HUES64 (cell line): ENCODE data around the gene NXF1. TPM values are rescaled to one million over a fixed set of nuclear protein-coding genes. Genes with fewer than 3 reads are reported as not detected.
A peak's percentile ranks its signal among the peaks of the same experiment; 100 is the strongest.

Experiments
- H3K27ac ChIP-seq: 2 replicates; pipeline ENCODE4 v1.7.0; 2013; ENCODE audit warnings: low read depth, low read length, inconsistent platforms
- H3K27me3 ChIP-seq: 2 replicates; pipeline ENCODE4 v1.6.1; 2013; ENCODE audit warnings: mild to moderate bottlenecking, low read length; ENCODE audit not compliant: insufficient read depth
- H3K36me3 ChIP-seq: 2 replicates; pipeline ENCODE4 v1.6.1; 2013; ENCODE audit warnings: mild to moderate bottlenecking, low read length; ENCODE audit not compliant: insufficient read depth
- H3K4me1 ChIP-seq: 2 replicates; pipeline ENCODE4 v1.6.1; 2013; ENCODE audit warnings: mild to moderate bottlenecking, low read length, moderate library complexity; ENCODE audit not compliant: insufficient read depth
- H3K4me3 ChIP-seq: 2 replicates; pipeline ENCODE4 v1.5.1; 2013; ENCODE audit warnings: mild to moderate bottlenecking, low read length, moderate library complexity
- H3K9ac ChIP-seq: 2 replicates; pipeline ENCODE4 v1.6.1; 2013; ENCODE audit warnings: mild to moderate bottlenecking, low read depth, low read length
- H3K9me3 ChIP-seq: 2 replicates; pipeline ENCODE4 v1.6.1; 2013; ENCODE audit warnings: low read depth, low read length; ENCODE audit not compliant: insufficient read depth
- WGBS: fragments of 150-250, 120-280 bp; methylation state at CpG from one replicate; pipeline ENCODE4 v1.1.7; 2013; ENCODE audit warnings: missing lambda C conversion rate; 5-methylcytosine and 5-hydroxymethylcytosine counted together
- polyA plus RNA-seq, 2 experiments: library from polyadenylated mRNA; stranded (reverse); fragments of 50-300 nt; gene quantifications; one replicate each; pipeline ENCODE4 v1.2.3, GENCODE V29; 2013

Gene NXF1
- polyA plus RNA-seq (2013, experiment 1 of 2) = 48.1 TPM
- polyA plus RNA-seq (2013, experiment 2 of 2) = 42.3 TPM

GRCh38 chr11:62805076-62805892 is at the start of gene NXF1:
NXF1 (minus strand) TSS chr11:62805440; CDS start chr11:62805356, 84 bp downstream.
- peak within 1 kb of the TSS; percentile 85 for H3K9ac ChIP-seq
- H3K27ac ChIP-seq = peak within 1 kb of the TSS; percentile 84
- H3K9me3 ChIP-seq = no peaks in the 10 kb centered on the region
- peak within 1 kb of the TSS; percentile 90 for H3K4me3 ChIP-seq
- peaks cover 35% of the 10 kb centered on the region for H3K36me3 ChIP-seq
- WGBS = under 1% methylated on average over 77 of the region's 77 CpGs
- H3K27me3 ChIP-seq = no peaks in the 10 kb centered on the region
- peaks cover 13% of the 10 kb centered on the region for H3K4me1 ChIP-seq

GRCh38 chr11:62854013-62854824 is 49.0 kb upstream of the NXF1 start:
- peaks cover 9% of the 10 kb centered on the region for H3K4me1 ChIP-seq
- H3K4me3 ChIP-seq = peak overlapping the region; percentile 96
- H3K27ac ChIP-seq = peak overlapping the region; percentile 97
- peaks cover 39% of the 10 kb centered on the region for H3K36me3 ChIP-seq
- H3K27me3 ChIP-seq = no peaks in the 10 kb centered on the region
- WGBS = 5% methylated on average over 7 of the region's 8 CpGs
- peak overlapping the region; percentile 99 for H3K9ac ChIP-seq
- peaks cover 8% of the 10 kb centered on the region; the same call in 1 of the 2 replicates for H3K9me3 ChIP-seq

GRCh38 chr11:62853279-62853965 is 48.2 kb upstream of the NXF1 start:
- no peaks in the 10 kb centered on the region for H3K27me3 ChIP-seq
- H3K36me3 ChIP-seq = peaks cover 39% of the 10 kb centered on the region
- H3K4me3 ChIP-seq = peak overlapping the region; percentile 96
- 51% methylated on average over 7 of the region's 7 CpGs for WGBS
- peaks cover 9% of the 10 kb centered on the region for H3K4me1 ChIP-seq
- peaks cover 8% of the 10 kb centered on the region; the same call in 1 of the 2 replicates for H3K9me3 ChIP-seq
- H3K27ac ChIP-seq = peak overlapping the region; percentile 97
- H3K9ac ChIP-seq = peak overlapping the region; percentile 99

- H3K27me3 ChIP-seq = no peaks in the 10 kb centered on the region
- peak overlapping the region; percentile 96 for H3K4me3 ChIP-seq
- H3K9me3 ChIP-seq = peaks cover 8% of the 10 kb centered on the region; the same call in 1 of the 2 replicates
- H3K27ac ChIP-seq = peak overlapping the region; percentile 97
- H3K4me1 ChIP-seq = peaks cover 4% of the 10 kb centered on the region
- peak overlapping the region; percentile 99 for H3K9ac ChIP-seq
- H3K36me3 ChIP-seq = peaks cover 39% of the 10 kb centered on the region
These were observed 47.4 kb upstream of the NXF1 start for GRCh38 chr11:62852523-62853188.

GRCh38 chr11:62851807-62852522 is 46.7 kb upstream of the NXF1 start:
- WGBS = 62% methylated on average over 3 of the region's 3 CpGs

DNA sequence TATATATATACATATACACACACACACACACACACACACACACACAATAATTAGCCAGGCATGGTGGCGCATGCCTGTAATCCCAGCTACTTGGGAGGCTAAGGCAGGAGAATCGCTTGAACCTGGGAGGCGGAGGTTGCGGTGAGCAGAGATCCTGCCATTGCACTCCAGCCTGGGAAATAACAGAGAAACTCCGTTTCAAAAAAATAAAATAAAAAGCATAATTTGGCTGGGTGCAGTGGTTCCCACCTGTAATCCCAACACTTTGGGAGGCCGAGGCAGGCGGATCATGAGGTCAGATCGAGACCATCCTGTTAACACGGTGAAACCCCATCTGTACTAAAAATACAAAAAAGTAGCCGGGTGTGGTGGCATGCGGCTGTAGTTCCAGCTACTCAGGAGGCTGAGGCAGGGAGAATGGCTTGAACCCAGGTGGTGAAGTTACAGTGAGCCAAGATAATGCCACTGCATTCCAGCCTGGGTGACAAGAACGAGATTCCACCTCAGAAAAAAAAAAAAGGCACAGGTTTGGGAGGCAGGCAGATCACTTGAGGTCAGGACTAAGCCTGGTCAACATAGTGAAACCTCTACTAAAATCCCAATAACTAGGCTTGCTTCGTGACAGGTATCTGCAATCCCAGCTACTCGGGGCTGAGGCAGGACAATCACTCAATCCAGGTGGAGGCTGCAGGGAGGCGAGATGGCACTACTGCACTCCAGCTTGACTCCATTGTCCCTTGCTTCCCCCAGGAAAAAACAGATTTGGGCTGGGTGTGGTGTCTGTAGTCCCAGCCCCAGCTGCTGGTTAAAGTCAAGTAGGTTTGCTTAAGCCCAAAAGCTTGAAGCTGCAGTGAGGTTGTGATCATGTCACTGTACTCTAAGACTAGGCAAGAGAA is 45.9 kb upstream of the NXF1 start:
- peak overlapping the region; percentile 97; the same call in 1 of the 2 replicates for H3K27ac ChIP-seq
- H3K4me1 ChIP-seq = peaks cover 3% of the 10 kb centered on the region; the same call in 1 of the 2 replicates
- no peak overlapping the region for H3K4me3 ChIP-seq
- peaks cover 39% of the 10 kb centered on the region for H3K36me3 ChIP-seq
- no peaks in the 10 kb centered on the region for H3K27me3 ChIP-seq
- 0 out of 2 replicates have a peak overlapping the region, but pooled peaks have one; percentile 99 for H3K9ac ChIP-seq
- peaks cover 10% of the 10 kb centered on the region; the same call in 1 of the 2 replicates for H3K9me3 ChIP-seq
- 37% methylated on average over 15 of the region's 15 CpGs for WGBS

More at GRCh38 chr11:62851807-62852522, 46.7 kb upstream of the NXF1 start:
- Histone ChIP-seq H3K4me3 (peak overlapping the region; percentile 96), H3K27me3 (no peaks in the 10 kb centered on the region), H3K36me3 (peaks cover 39% of the 10 kb centered on the region), H3K9ac (peak overlapping the region; percentile 99; the same call in 1 of the 2 replicates), H3K27ac (peak overlapping the region; percentile 97; the same call in 1 of the 2 replicates), H3K9me3 (peaks cover 8% of the 10 kb centered on the region; the same call in 1 of the 2 replicates), H3K4me1 (peaks cover 3% of the 10 kb centered on the region; the same call in 1 of the 2 replicates)

DNA sequence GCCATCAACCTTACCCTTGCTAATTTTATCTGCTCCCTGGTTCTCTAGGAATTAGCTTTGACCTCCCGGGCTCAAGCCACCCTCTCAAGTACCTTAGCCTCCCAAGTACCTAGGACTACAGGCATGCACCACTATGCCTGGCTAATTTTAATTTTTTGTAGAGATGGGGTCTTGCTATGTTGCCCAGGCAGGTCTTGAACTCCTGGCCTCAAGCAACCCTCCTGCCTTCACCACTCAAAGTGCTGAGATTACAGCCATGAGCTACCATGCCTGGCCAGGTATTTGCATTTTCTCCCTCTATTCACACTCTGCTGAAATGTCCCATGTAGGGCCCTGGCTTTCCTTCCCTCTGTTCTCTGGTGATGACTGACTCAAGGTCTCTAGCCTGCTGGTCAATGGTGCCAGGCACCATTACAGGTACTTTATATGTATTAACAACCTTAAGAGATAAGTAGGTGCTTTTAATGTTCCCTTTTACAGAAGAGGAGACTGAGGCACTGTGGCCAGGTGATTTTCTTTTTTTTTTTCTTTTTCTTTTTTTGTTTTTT is 42.6 kb upstream of the NXF1 start:
- no peak overlapping the region for H3K27ac ChIP-seq
- H3K4me1 ChIP-seq = peaks cover 3% of the 10 kb centered on the region; the same call in 1 of the 2 replicates
- H3K36me3 ChIP-seq = peaks cover 12% of the 10 kb centered on the region
- H3K9ac ChIP-seq = no peak overlapping the region
- H3K4me3 ChIP-seq = no peak overlapping the region
- 92% methylated on average over 1 of the region's 1 CpG for WGBS
- 0 out of 2 replicates have a peak, but pooled peaks cover 4% of the 10 kb centered on the region for H3K9me3 ChIP-seq
- no peaks in the 10 kb centered on the region for H3K27me3 ChIP-seq

- Histone ChIP-seq H3K27me3 (no peaks in the 10 kb centered on the region), H3K27ac (no peak overlapping the region), H3K36me3 (no peaks in the 10 kb centered on the region), H3K9ac (no peak overlapping the region), H3K9me3 (0 out of 2 replicates have a peak, but pooled peaks cover 4% of the 10 kb centered on the region), H3K4me3 (no peak overlapping the region), H3K4me1 (peaks cover 6% of the 10 kb centered on the region; the same call in 1 of the 2 replicates)
- WGBS = 87% methylated on average over 3 of the region's 3 CpGs
These were observed 40.9 kb upstream of the NXF1 start for GRCh38 chr11:62846177-62846576.

GRCh38 chr11:62844154-62844553 is 38.9 kb upstream of the NXF1 start:
- WGBS = 98% methylated on average over 3 of the region's 3 CpGs

More at GRCh38 chr11:62844154-62844553, 38.9 kb upstream of the NXF1 start:
- no peaks in the 10 kb centered on the region for H3K27me3 ChIP-seq
- H3K4me1 ChIP-seq = peaks cover 6% of the 10 kb centered on the region; the same call in 1 of the 2 replicates
- no peak overlapping the region for H3K4me3 ChIP-seq
- 0 out of 2 replicates have a peak, but pooled peaks cover 4% of the 10 kb centered on the region for H3K9me3 ChIP-seq
- no peak overlapping the region for H3K9ac ChIP-seq
- no peaks in the 10 kb centered on the region for H3K36me3 ChIP-seq
- H3K27ac ChIP-seq = no peak overlapping the region
